GM21529 (cell line): ENCODE results near the gene GART.
"Not testable (repeated sequence)": the region's sequence is repeated elsewhere in the genome, so short reads cannot be mapped to it uniquely, and the experiment has no call there.

Experiments
- ATAC-seq: cut with Tn5 transposase; IDR thresholded peaks from one replicate; pipeline ENCODE4 v1.9.1; 2021; ENCODE audit not compliant: unreplicated experiment

The GART gene

DNA sequence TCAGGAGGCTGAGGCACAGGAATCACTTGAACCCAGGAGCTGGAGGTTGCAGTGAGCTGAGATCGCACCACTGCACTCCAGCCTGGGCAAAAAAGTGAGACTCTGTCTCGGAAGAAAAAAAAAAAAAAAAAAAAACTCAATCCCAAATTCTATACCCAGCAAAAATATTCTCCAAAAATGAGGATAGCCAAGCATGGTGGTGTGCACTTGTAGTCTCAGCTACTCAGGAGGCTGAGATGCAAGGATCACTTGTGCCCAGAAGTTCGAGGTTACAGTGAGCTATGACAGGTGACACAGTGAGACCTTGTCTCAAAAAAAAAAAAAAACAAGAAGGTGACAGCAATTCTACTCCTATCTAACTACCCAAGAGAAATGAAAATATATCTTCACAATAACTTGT lies 68.6 kb downstream of the GART start:
- ATAC-seq = no peak

DNA sequence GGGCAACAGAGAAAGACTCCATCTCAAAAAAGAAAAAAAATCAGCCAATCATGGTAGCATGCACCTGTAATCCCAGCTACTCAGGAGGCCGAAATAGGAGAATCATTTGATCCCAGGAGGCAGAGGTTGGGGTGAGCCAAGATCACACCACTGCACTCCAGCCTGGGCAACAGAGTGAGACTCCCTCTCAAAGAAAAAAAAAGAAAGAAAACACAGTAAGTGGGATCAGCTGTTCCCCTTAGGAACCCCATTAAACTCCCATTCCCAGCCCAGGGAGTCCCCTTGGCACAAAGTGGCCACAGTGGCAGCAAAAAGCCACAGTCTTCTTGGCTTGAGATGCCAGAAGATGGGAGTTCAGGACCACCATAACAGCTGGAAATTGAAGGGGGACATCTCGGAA lies 71.2 kb downstream of the GART start:
- no peak for ATAC-seq

DNA sequence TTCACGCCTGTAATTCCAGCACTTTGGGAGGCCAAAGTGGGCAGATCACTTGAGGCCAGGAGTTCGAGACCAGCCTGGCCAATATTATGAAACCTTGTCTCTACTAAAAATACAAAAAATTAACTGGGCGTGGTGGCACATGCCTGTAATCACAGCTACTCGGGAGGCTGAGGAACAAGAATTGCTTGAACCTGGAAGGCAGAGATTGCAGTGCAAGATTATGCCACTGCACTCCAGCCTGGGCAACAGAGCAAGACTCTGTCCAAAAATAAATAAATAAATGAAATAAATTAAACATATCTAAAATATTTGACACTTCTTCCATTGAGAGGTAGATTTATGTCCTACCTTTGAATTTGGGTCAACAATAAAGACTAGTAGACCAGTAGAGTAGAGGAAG lies 72.7 kb downstream of the GART start:
- ATAC-seq = not testable (repeated sequence)

DNA sequence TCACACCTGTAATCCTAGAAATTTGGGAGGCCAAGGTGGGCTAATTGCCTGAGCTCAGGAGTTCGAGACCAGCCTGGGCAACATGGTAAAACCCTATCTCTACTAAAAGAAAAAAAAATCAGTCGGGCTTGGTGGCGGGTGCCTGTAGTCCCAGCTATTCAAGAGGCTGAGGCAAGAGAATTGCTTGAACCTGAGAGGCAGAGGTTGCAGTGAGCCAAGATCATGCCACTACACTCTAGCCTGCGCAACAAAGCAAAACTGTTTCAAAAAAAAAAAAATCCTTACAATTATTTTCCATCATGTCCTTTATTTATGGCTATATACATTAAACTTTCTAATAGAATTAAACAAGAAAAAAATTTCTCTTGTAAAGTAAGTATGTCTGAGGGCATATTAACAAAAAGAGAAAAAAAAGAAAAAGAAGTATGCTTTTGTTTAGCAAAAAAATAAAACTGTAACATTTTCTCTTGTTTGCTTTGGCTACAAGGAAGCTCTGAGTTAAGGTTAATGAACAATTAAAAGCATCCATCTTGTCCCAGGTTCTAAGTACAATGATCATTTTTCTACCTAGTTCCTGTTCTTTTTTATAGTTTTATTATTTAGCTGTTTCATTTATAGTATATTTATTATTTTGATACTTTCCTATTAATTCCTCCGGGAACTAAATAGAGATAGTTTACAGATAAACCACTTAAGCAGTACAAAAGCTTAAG lies 80.2 kb downstream of the GART start:
- no peak for ATAC-seq

DNA sequence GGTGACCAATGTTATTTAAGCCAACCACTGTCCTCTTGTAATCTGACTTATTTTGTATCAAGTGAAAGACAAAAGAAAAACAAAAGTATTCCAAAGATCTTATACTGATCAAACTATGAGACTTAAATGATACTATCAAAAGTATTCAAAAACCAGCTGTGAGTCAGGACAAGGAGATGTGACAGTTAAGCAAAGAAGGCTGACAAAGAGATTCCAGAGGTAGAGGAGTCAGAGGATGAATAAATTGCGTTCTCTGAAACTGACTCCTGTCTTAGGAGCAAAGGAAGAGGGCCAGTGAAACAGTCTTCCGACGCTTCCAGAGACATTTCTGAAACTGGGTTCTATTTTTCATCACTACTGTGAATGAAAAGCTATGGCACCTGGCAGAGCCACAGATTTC lies 83.1 kb downstream of the GART start:
- no peak for ATAC-seq

DNA sequence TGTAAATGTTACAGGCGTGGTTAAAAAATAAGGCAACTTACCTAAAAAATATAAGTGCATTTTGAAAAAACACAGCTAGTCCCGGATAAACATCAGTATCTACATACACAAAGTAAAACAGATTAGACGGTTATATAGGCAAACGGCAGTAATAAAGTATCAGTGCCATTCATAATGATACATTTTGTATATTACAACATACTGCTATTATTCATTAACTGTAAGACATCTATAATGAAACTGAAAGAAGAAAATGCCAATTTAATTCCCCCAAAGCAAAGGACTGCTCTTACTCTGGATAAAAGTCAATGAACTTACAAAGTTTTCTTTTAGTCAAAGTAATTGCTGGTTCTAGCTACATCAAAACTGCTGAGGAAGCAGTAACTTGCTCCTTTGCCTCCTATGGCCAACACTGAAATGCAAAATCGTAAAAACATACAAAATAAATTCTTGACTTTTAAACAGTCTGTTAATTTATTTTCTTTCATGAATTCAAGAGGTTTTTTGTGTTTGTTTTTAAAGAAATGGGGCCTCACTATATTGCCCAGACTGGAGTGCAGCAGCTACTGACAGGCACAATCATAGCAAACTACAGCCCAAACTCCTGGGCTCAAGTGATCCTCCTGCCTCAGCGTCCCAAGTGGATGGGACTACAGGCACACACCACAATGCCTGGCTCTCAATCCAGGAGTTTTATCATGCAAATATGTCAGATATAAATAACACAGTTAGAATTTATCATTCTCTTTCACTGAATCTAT lies 86.1 kb downstream of the GART start:
- no peak for ATAC-seq
